HepG2 (cell line): Measurements from ENCODE around the gene SEC16A. TPM values are rescaled to one million over a fixed set of nuclear protein-coding genes. Genes with fewer than 3 reads are reported as not detected.

Source experiments
- BORCS8-MEF2B ChIP-seq: sonication (generic); formaldehyde crosslinking; IDR thresholded peaks from 2 replicates; pipeline ENCODE4 v1.8.0; 2022; ENCODE audit warnings: mild to moderate bottlenecking, missing genetic modification reagents
- CREM ChIP-seq, 2 experiments: sonication (generic) in 1 of 2; formaldehyde crosslinking in 1 of 2; IDR thresholded peaks; 2 replicates each; pipeline versions ENCODE4 v1.4.0 to v1.6.1; 2016 to 2020; ENCODE audit warnings: antibody characterized with exemption in 1 of 2, mild to moderate bottlenecking in 1 of 2, missing genetic modification reagents in 1 of 2
- FOXC1 ChIP-seq: sonication (generic); formaldehyde crosslinking; IDR thresholded peaks from 2 replicates; pipeline ENCODE4 v1.8.0; 2022; ENCODE audit warnings: mild to moderate bottlenecking, missing genetic modification reagents, borderline replicate concordance
- HNRNPLL ChIP-seq: fragments of 200-400 bp; formaldehyde crosslinking; IDR thresholded peaks from 2 replicates; pipeline ENCODE4 v1.6.1; 2017; ENCODE audit warnings: mild to moderate bottlenecking, low read depth, low read length; ENCODE audit not compliant: poor library complexity, severe bottlenecking
- MTA3 ChIP-seq: sonication (generic); formaldehyde crosslinking; IDR thresholded peaks from 2 replicates; pipeline ENCODE4 v1.4.0; 2020; ENCODE audit warnings: missing genetic modification reagents
- NCOA2 ChIP-seq: sonication (generic); formaldehyde crosslinking; IDR thresholded peaks from 2 replicates; pipeline ENCODE4 v1.8.0; 2022; ENCODE audit warnings: inconsistent platforms
- RBFOX2 ChIP-seq: fragments of 200-400 bp; formaldehyde crosslinking; IDR thresholded peaks from 2 replicates; pipeline ENCODE4 v1.6.1; 2017; ENCODE audit warnings: low read depth, mild to moderate bottlenecking, low read length
- SAP130 ChIP-seq: IDR thresholded peaks from 2 replicates; pipeline ENCODE4 v1.6.1; 2016; ENCODE audit warnings: low read depth
- THYN1 ChIP-seq: sonication (generic); formaldehyde crosslinking; IDR thresholded peaks from 2 replicates; pipeline ENCODE4 v1.8.1; 2023; ENCODE audit warnings: low read depth, mild to moderate bottlenecking, moderate library complexity, missing genetic modification reagents, borderline replicate concordance
- ZBTB21 ChIP-seq: sonication (generic); formaldehyde crosslinking; IDR thresholded peaks from 2 replicates; pipeline ENCODE4 v1.4.0; 2020; ENCODE audit warnings: missing genetic modification reagents
- ZFP1 ChIP-seq: IDR thresholded peaks from 2 replicates; pipeline ENCODE4 v1.6.1; 2016
- ZNF282 ChIP-seq: fragments of 450-650 bp; IDR thresholded peaks from 2 replicates; pipeline ENCODE4 v1.6.1; 2018; ENCODE audit not compliant: partially characterized antibody
- ZNF292 ChIP-seq: sonication (generic); formaldehyde crosslinking; IDR thresholded peaks from 2 replicates; pipeline ENCODE4 v1.8.1; 2022; ENCODE audit warnings: mild to moderate bottlenecking, low read depth, missing genetic modification reagents, borderline replicate concordance
- ZNF329 ChIP-seq: sonication (generic); formaldehyde crosslinking; IDR thresholded peaks from 2 replicates; pipeline ENCODE4 v1.9.0; 2021; ENCODE audit warnings: low read depth, mild to moderate bottlenecking, missing genetic modification reagents
- ZNF350 ChIP-seq: sonication (generic); formaldehyde crosslinking; IDR thresholded peaks from 2 replicates; pipeline ENCODE4 v1.4.0; 2020; ENCODE audit warnings: mild to moderate bottlenecking, low read depth, missing genetic modification reagents, borderline replicate concordance
- ZNF510 ChIP-seq: sonication (generic); formaldehyde crosslinking; IDR thresholded peaks from 2 replicates; pipeline ENCODE4 v1.4.0; 2020; ENCODE audit warnings: low read depth, mild to moderate bottlenecking, missing genetic modification reagents
- ZNF720 ChIP-seq: sonication (generic); formaldehyde crosslinking; IDR thresholded peaks from 2 replicates; pipeline ENCODE4 v1.4.0; 2020; ENCODE audit warnings: missing genetic modification reagents
- polyA plus RNA-seq, 8 experiments: library from polyadenylated mRNA; depleted of rRNA in 3 of 8; stranded (reverse) in 7 of 8; unstranded in 1 of 8; fragments of >200 nt; fragmentation: Illumina TruSeq in 4 of 8; extraction: Trizol in 4 of 8; gene quantifications; 2 replicates each; pipeline versions ENCODE4 v1.2.1 to v1.2.3, GENCODE V29; 2011 to 2016; ENCODE audit warnings: low read depth in 4 of 8, missing spikeins in 1 of 8, mixed read lengths in 1 of 8; ENCODE audit not compliant: insufficient read depth in 1 of 8
- total RNA-seq, 5 experiments: library from RNA; depleted of rRNA; stranded (reverse); fragments of >200 nt; fragmentation: Illumina TruSeq; extraction: Trizol; gene quantifications; 2 replicates each; pipeline ENCODE4 v1.2.3, GENCODE V29; 2016; ENCODE audit warnings: low read depth in 1 of 5
- TF ChIP-seq, protein P1 (sequence below): IDR thresholded peaks from 2 replicates; pipeline ENCODE4 v1.6.1; 2016
- TF ChIP-seq, protein P2 (sequence below): sonication (generic); formaldehyde crosslinking; conservative IDR thresholded peaks from 2 replicates; pipeline ENCODE4 v1.8.0; 2022; ENCODE audit warnings: low read depth, missing genetic modification reagents
- TF ChIP-seq, protein P3 (sequence below): IDR thresholded peaks from 2 replicates; pipeline ENCODE4 v1.4.0; 2020; ENCODE audit warnings: mild to moderate bottlenecking, missing genetic modification reagents
- TF ChIP-seq, protein P4 (sequence below): sonication (generic); formaldehyde crosslinking; IDR thresholded peaks from 2 replicates; pipeline ENCODE4 v1.4.0; 2020; ENCODE audit warnings: mild to moderate bottlenecking, missing genetic modification reagents, borderline replicate concordance

Gene SEC16A
- total and polyA plus RNA-seq, 2 of the 13 experiments (the other 11 are each of a cell fraction or from before 2014, with no cell fraction given): 15.9 to 18.9 TPM

DNA sequence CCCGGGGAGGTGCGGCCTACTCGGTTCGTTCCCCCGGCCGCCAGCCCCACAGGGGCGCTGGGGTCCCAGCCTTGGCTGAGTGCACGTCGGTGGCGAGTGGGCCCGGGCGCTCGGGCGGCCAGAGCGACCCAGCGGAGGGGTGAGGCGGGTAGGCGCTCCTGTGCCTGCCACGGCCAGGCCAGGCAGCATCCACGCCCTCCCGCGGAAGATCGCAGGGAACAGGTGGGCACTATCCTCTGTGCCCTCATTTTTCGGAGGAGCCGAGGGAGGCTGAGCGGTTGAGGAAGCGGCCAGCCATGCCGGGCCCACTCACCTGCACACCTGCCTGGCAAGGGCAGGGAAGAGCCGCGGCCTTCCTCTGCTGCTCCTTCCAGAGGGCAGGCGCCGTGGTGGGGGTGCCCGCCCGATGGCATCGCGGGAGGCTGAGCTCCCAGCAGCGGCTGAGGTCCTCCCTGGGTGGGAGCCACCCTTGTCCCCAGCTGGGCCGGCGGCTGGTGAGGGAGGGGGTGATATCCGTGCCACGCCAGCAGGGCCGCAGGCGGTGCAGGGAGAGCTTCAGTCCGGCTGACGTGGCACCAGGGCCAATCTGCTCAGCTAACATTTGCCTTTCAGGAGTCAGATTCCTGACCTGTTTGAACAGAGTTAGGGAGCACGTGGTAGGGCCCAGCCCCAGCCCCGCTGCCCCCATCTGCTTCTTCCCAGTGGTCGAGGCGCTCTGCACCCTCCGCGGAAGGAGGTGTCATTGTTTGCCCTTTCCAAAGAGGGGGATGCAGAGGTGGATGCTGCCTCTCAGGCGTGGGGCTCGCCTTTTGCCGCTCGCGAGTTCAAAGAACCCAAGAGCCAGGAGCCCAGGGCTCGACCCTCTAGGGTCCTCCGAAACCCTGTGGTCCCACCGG is 1.6 kb upstream of the SEC16A start (continued):
- peak; percentile 84 for TF ChIP-seq FOXC1 (CRISPR knock-in tag)
- TF ChIP-seq HNRNPLL: peak; percentile 31
- peak; percentile 66 for TF ChIP-seq RBFOX2
- no peak for TF ChIP-seq ZNF510
- no peak for TF ChIP-seq ZNF720 (CRISPR knock-in tag)
- 0 out of 2 replicates have a peak, but pooled peaks have one; percentile 12 for TF ChIP-seq ZNF350 (CRISPR knock-in tag)
- TF ChIP-seq, protein P1, sequence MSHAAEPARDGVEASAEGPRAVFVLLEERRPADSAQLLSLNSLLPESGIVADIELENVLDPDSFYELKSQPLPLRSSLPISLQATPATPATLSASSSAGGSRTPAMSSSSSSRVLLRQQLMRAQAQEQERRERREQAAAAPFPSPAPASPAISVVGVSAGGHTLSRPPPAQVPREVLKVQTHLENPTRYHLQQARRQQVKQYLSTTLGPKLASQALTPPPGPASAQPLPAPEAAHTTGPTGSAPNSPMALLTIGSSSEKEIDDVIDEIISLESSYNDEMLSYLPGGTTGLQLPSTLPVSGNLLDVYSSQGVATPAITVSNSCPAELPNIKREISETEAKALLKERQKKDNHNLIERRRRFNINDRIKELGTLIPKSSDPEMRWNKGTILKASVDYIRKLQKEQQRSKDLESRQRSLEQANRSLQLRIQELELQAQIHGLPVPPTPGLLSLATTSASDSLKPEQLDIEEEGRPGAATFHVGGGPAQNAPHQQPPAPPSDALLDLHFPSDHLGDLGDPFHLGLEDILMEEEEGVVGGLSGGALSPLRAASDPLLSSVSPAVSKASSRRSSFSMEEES (CRISPR knock-in tag): peak; percentile 20; the same call in 1 of the 2 replicates
- TF ChIP-seq, protein P2, sequence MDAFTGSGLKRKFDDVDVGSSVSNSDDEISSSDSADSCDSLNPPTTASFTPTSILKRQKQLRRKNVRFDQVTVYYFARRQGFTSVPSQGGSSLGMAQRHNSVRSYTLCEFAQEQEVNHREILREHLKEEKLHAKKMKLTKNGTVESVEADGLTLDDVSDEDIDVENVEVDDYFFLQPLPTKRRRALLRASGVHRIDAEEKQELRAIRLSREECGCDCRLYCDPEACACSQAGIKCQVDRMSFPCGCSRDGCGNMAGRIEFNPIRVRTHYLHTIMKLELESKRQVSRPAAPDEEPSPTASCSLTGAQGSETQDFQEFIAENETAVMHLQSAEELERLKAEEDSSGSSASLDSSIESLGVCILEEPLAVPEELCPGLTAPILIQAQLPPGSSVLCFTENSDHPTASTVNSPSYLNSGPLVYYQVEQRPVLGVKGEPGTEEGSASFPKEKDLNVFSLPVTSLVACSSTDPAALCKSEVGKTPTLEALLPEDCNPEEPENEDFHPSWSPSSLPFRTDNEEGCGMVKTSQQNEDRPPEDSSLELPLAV (CRISPR knock-in tag): no peak
- 0 out of 2 replicates have a peak, but pooled peaks have one; percentile 14 for TF ChIP-seq BORCS8-MEF2B (CRISPR knock-in tag)
- TF ChIP-seq, protein P3, sequence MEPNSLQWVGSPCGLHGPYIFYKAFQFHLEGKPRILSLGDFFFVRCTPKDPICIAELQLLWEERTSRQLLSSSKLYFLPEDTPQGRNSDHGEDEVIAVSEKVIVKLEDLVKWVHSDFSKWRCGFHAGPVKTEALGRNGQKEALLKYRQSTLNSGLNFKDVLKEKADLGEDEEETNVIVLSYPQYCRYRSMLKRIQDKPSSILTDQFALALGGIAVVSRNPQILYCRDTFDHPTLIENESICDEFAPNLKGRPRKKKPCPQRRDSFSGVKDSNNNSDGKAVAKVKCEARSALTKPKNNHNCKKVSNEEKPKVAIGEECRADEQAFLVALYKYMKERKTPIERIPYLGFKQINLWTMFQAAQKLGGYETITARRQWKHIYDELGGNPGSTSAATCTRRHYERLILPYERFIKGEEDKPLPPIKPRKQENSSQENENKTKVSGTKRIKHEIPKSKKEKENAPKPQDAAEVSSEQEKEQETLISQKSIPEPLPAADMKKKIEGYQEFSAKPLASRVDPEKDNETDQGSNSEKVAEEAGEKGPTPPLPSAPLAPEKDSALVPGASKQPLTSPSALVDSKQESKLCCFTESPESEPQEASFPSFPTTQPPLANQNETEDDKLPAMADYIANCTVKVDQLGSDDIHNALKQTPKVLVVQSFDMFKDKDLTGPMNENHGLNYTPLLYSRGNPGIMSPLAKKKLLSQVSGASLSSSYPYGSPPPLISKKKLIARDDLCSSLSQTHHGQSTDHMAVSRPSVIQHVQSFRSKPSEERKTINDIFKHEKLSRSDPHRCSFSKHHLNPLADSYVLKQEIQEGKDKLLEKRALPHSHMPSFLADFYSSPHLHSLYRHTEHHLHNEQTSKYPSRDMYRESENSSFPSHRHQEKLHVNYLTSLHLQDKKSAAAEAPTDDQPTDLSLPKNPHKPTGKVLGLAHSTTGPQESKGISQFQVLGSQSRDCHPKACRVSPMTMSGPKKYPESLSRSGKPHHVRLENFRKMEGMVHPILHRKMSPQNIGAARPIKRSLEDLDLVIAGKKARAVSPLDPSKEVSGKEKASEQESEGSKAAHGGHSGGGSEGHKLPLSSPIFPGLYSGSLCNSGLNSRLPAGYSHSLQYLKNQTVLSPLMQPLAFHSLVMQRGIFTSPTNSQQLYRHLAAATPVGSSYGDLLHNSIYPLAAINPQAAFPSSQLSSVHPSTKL (CRISPR knock-in tag): no peak
- peak; percentile 74 for TF ChIP-seq SAP130 (CRISPR knock-in tag)
- TF ChIP-seq MTA3 (CRISPR knock-in tag): no peak
- no peak for TF ChIP-seq ZNF292 (CRISPR knock-in tag)
- no peak for TF ChIP-seq THYN1
- TF ChIP-seq, protein P4, sequence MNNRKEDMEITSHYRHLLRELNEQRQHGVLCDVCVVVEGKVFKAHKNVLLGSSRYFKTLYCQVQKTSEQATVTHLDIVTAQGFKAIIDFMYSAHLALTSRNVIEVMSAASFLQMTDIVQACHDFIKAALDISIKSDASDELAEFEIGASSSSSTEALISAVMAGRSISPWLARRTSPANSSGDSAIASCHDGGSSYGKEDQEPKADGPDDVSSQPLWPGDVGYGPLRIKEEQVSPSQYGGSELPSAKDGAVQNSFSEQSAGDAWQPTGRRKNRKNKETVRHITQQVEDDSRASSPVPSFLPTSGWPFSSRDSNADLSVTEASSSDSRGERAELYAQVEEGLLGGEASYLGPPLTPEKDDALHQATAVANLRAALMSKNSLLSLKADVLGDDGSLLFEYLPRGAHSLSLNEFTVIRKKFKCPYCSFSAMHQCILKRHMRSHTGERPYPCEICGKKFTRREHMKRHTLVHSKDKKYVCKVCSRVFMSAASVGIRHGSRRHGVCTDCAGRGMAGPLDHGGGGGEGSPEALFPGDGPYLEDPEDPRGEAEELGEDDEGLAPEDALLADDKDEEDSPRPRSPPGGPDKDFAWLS (CRISPR knock-in tag): no peak
- no peak for TF ChIP-seq ZBTB21
- no peak for TF ChIP-seq ZNF282
- no peak for TF ChIP-seq ZNF329 (CRISPR knock-in tag)
- TF ChIP-seq NCOA2 (CRISPR knock-in tag): peak; percentile 2; the same call in 1 of the 2 replicates
- TF ChIP-seq ZFP1 (CRISPR knock-in tag): no peak
- TF ChIP-seq CREM (IDR thresholded peaks at IDR 0.05): no peak
- no peak for TF ChIP-seq CREM (CRISPR knock-in tag; IDR thresholded peaks at IDR 0.05)
